Endothelial cell of umbilical vein (primary cell): ENCODE measurements around the gene SPINDOC. TPM values are rescaled to one million over a fixed set of nuclear protein-coding genes. Genes with fewer than 3 reads are reported as not detected.

ENCODE experiments used
- BruUV-seq: library from RNA; stranded (reverse); fragments of 400-500 nt; replicated peaks from 2 replicates; lab custom pipeline; 2021; lab: Mats Ljungman, UMichigan
- CTCF ChIA-PET: fragments of 300-600, 350-600 bp; sonication (Branson Sonifier 250); formaldehyde crosslinking; loops from one replicate; lab custom pipeline; 2021; ENCODE audit warnings: antibody characterized with exemption, inconsistent platforms; lab: Charles Lee
- POLR2A ChIA-PET: fragments of 300-600, 350-600 bp; sonication (Branson Sonifier 250); formaldehyde crosslinking; loops from one replicate; lab custom pipeline; 2021; ENCODE audit warnings: antibody characterized with exemption, inconsistent platforms; lab: Charles Lee
- DNase-seq: peaks from one replicate; pipeline ENCODE4 v3.0.0-alpha.2; 2011; ENCODE audit warnings: low read depth, low spot score
- FAIRE-seq: peaks from 2 replicates; lab custom pipeline; 2011; peaks lifted over from hg19 to GRCh38; lab: Jason Lieb, UNC
- H2AFZ ChIP-seq: 2 replicates; pipeline ENCODE4 v1.6.0; 2012; ENCODE audit warnings: low read depth, low read length, control low read depth, inconsistent platforms
- H3K27ac ChIP-seq: 2 replicates; pipeline ENCODE4 v1.5.1; 2011; ENCODE audit warnings: low read depth, mild to moderate bottlenecking, control low read depth, low read length, moderate library complexity; ENCODE audit not compliant: insufficient read depth
- H3K27me3 ChIP-seq, 2 experiments: 2 replicates each; pipeline versions ENCODE4 v1.6.0 to v1.6.1; 2011; ENCODE audit warnings: low read length in 2 of 2, mixed read lengths in 1 of 2; ENCODE audit not compliant: control insufficient read depth in 2 of 2, insufficient read depth in 2 of 2
- H3K36me3 ChIP-seq, 2 experiments: 2 replicates in 1 of 2; 3 replicates in 1 of 2; pipeline ENCODE4 v1.5.1; 2011; ENCODE audit warnings: low read length in 2 of 2, mild to moderate bottlenecking in 1 of 2, moderate library complexity in 1 of 2; ENCODE audit not compliant: control insufficient read depth in 2 of 2, insufficient read depth in 2 of 2; ENCODE audit errors: extremely low read depth in 1 of 2
- H3K4me1 ChIP-seq: 3 replicates; pipeline ENCODE4 v1.5.1; 2011; ENCODE audit warnings: mild to moderate bottlenecking, low read length; ENCODE audit not compliant: control insufficient read depth, insufficient read depth; ENCODE audit errors: extremely low read depth
- H3K4me2 ChIP-seq: 2 replicates; pipeline ENCODE4 v1.6.1; 2011; ENCODE audit warnings: low read length, control low read depth, mixed read lengths; ENCODE audit not compliant: insufficient read depth
- H3K4me3 ChIP-seq, 3 experiments: fragments of 200-600 bp in 1 of 3; sonication (generic), shearing (Covaris generic) in 1 of 3; replicated peaks in 1 of 3; 2 replicates each; pipeline ENCODE4 v1.5.1; 2011 to 2016; ENCODE audit warnings: control low read depth in 3 of 3, low read length in 3 of 3, mild to moderate bottlenecking in 2 of 3, inconsistent platforms in 1 of 3, low read depth in 1 of 3, moderate library complexity in 1 of 3; ENCODE audit not compliant: insufficient read depth in 1 of 3
- H3K79me2 ChIP-seq: 2 replicates; pipeline ENCODE4 v1.6.0; 2012; ENCODE audit warnings: low read length, inconsistent platforms; ENCODE audit not compliant: control insufficient read depth, insufficient read depth
- H3K9ac ChIP-seq: replicated peaks from 2 replicates; pipeline ENCODE3; 2011; ENCODE audit warnings: low read length, control low read depth; ENCODE audit not compliant: insufficient read depth; ENCODE audit errors: extremely low read depth
- H3K9me1 ChIP-seq: replicated peaks from 3 replicates; pipeline ENCODE4 v1.6.0; 2011; ENCODE audit warnings: mild to moderate bottlenecking, low read length; ENCODE audit not compliant: control insufficient read depth, insufficient read depth; ENCODE audit errors: extremely low read depth
- H3K9me3 ChIP-seq: replicated peaks from 2 replicates; pipeline ENCODE4 v1.5.1; 2012; ENCODE audit warnings: low read length, inconsistent platforms; ENCODE audit not compliant: control insufficient read depth, insufficient read depth
- H4K20me1 ChIP-seq: replicated peaks from 2 replicates; pipeline ENCODE3; 2011; ENCODE audit warnings: mild to moderate bottlenecking, low read length; ENCODE audit not compliant: control insufficient read depth, insufficient read depth; ENCODE audit errors: extremely low read depth
- EZH2 ChIP-seq: IDR thresholded peaks from 2 replicates; pipeline ENCODE4 v1.6.1; 2012; ENCODE audit warnings: borderline replicate concordance, low read depth, mild to moderate bottlenecking, moderate library complexity, low read length, inconsistent platforms; ENCODE audit not compliant: severe bottlenecking
- FOS ChIP-seq: IDR thresholded peaks from 2 replicates; pipeline ENCODE4 v1.6.1; 2011; ENCODE audit warnings: mild to moderate bottlenecking, low read length, moderate library complexity, borderline replicate concordance; ENCODE audit not compliant: insufficient read depth
- GATA2 ChIP-seq: IDR thresholded peaks from 2 replicates; pipeline ENCODE4 v1.7.0; 2011; ENCODE audit warnings: low read depth, mild to moderate bottlenecking, moderate library complexity, mixed read lengths, low read length; ENCODE audit not compliant: insufficient read length, insufficient read depth
- JUN ChIP-seq: IDR thresholded peaks from 2 replicates; pipeline ENCODE4 v1.6.1; 2011; ENCODE audit warnings: borderline replicate concordance, low read depth; ENCODE audit not compliant: insufficient read length, insufficient read depth
- MYC ChIP-seq: IDR thresholded peaks from one replicate; pipeline ENCODE4 v1.6.1; 2011; ENCODE audit warnings: mild to moderate bottlenecking, low read depth, low read length
- POLR2A ChIP-seq: IDR thresholded peaks from 2 replicates; pipeline ENCODE4 v1.6.1; 2012; ENCODE audit warnings: low read depth, mild to moderate bottlenecking, control low read depth, low read length
- POLR2AphosphoS5 ChIP-seq: IDR thresholded peaks from 2 replicates; pipeline ENCODE4 v1.6.1; 2012; ENCODE audit warnings: low read depth, mild to moderate bottlenecking, control low read depth, low read length, moderate library complexity; ENCODE audit not compliant: insufficient read depth
- dilution Hi-C: fragments of 300-500 bp; cut with MboI; formaldehyde crosslinking; loops from one replicate; pipeline ENCODE4 v1.15.0; 2019; ENCODE audit warnings: low sequenced_read_pairs; ENCODE audit not compliant: extremely low pct_ligation_motif_present
- intact Hi-C: fragments of 100-400 bp; cut with micrococcal nuclease; formaldehyde crosslinking; loops from one replicate; pipeline ENCODE4 v1.10.0; 2022
- polyA plus RNA-seq, 4 experiments: library from polyadenylated mRNA; depleted of rRNA in 3 of 4; stranded (reverse) in 3 of 4; unstranded in 1 of 4; fragments of >200 nt; gene quantifications; 2 replicates each; pipeline versions ENCODE4 v1.2.1 to v1.2.3, GENCODE V29; 2011 to 2012; ENCODE audit warnings: missing spikeins in 1 of 4
- total RNA-seq: library from RNA; stranded (reverse); gene quantifications from 2 replicates; pipeline ENCODE4 v1.2.3, GENCODE V29; 2021
- TF ChIP-seq, protein P1 (sequence below), 2 donors: IDR thresholded peaks; 1 replicate in 1 of 2; 2 replicates in 1 of 2; pipeline ENCODE4 v1.5.1; 2011; ENCODE audit warnings: low read length in 2 of 2, mild to moderate bottlenecking in 2 of 2, moderate library complexity in 2 of 2, control low read depth in 1 of 2, inconsistent platforms in 1 of 2, low read depth in 1 of 2; ENCODE audit not compliant: insufficient read depth in 1 of 2; ENCODE audit errors: extremely low read depth in 1 of 2
- TF ChIP-seq, protein P2 (sequence below): IDR thresholded peaks from 2 replicates; pipeline ENCODE4 v1.6.1; 2011; ENCODE audit not compliant: insufficient read depth, insufficient read length

Gene SPINDOC
- total and polyA plus RNA-seq, 2 donors (not counting 3 experiments of a cell fraction or from before 2014, with no cell fraction given) = 29.4 to 54.5 TPM

DNA sequence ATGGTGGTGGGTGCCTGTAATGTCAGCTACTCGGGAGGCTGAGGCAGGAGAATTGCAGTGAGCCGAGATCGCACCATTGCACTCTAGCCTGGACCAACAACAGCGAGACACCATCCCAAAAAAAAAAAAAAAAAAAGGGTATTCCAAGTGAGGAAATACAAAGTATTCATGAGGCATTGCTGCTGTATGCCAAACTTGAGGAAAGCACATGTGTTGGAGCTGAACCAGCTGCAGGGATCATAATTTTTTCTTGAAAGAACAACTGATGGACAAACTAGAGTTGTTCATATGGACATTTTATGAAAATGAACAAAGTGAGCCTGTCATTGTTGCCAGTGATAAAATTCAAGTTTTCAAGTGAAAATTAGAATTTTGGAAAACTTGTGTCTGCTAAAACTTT is 41.4 kb downstream of the SPINDOC start:
- peaks cover 0 to 2% of the 10 kb centered on the region in 2 experiments for H3K36me3 ChIP-seq
- H3K9ac ChIP-seq = no peak overlapping the region
- dilution Hi-C loops = no loop called here
- FAIRE-seq (no peak), DNase-seq (no peak)
- H3K27ac ChIP-seq = no peak overlapping the region
- H3K9me1 ChIP-seq = no peaks in the 10 kb centered on the region
- no peak overlapping the region for H3K4me3 ChIP-seq
- TF ChIP-seq GATA2 = no peak
- TF ChIP-seq POLR2AphosphoS5 = no peak
- no peak for TF ChIP-seq FOS
- H3K27me3 ChIP-seq = no peaks in the 10 kb centered on the region
- POLR2A ChIA-PET = no interaction called here
- H2AFZ ChIP-seq = no peak overlapping the region
- H3K4me1 ChIP-seq = peaks cover 11% of the 10 kb centered on the region
- no peak overlapping the region for H3K4me2 ChIP-seq
- peaks cover 4% of the 10 kb centered on the region for H4K20me1 ChIP-seq
- CTCF ChIA-PET = no interaction called here
- intact Hi-C loops = no loop called here
- peaks cover 63% of the 10 kb centered on the region for H3K79me2 ChIP-seq
- H3K9me3 ChIP-seq = no peaks in the 10 kb centered on the region
- no TSS peak for BruUV-seq

DNA sequence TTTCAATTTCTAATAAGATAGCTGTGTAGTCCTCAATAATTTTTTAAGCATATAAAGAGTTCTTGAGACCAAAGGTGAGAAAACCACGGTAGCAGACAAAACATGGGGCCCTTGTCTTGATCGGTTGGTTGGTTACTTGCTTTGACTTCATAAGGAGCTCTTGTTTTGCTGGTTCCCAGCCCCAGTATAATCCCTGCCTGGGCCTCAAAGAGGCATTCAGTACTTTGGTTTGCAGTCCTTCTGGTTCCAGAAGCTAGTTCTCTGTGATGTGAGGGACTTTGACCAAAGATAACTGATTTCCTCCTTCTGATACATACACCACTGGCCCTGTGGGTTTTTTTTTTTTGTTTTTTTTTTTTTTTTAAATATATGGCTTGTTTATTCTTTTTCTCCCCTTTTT is 42.7 kb downstream of the SPINDOC start:
- Histone ChIP-seq H3K4me3 (no peak overlapping the region), H3K27me3 (no peaks in the 10 kb centered on the region), H3K9me1 (no peaks in the 10 kb centered on the region), H3K79me2 (peaks cover 60% of the 10 kb centered on the region), H3K4me2 (no peak overlapping the region), H2AFZ (no peak overlapping the region), H4K20me1 (peaks cover 4% of the 10 kb centered on the region), H3K36me3 (peaks cover 0 to 2% of the 10 kb centered on the region in 2 experiments), H3K4me1 (peaks cover 11% of the 10 kb centered on the region), H3K9me3 (no peaks in the 10 kb centered on the region), H3K9ac (no peak overlapping the region), H3K27ac (no peak overlapping the region)
- DNase-seq = no peak
- CTCF ChIA-PET = interaction anchor here (0.7 to 1.2 kb wide), 3 partner anchors 16 to 36 kb away, joined by 3 to 4 read pairs (median 3); no protein-coding TSS in a partner anchor
- BruUV-seq = no TSS peak
- no peak for FAIRE-seq
- dilution Hi-C loops = no loop called here
- intact Hi-C loops = no loop called here
- POLR2A ChIA-PET = no interaction called here
- TF ChIP-seq POLR2A (no peak), GATA2 (no peak), FOS (no peak), POLR2AphosphoS5 (no peak), MYC (no peak), JUN (no peak), EZH2 (no peak)
- TF ChIP-seq, protein P1, sequence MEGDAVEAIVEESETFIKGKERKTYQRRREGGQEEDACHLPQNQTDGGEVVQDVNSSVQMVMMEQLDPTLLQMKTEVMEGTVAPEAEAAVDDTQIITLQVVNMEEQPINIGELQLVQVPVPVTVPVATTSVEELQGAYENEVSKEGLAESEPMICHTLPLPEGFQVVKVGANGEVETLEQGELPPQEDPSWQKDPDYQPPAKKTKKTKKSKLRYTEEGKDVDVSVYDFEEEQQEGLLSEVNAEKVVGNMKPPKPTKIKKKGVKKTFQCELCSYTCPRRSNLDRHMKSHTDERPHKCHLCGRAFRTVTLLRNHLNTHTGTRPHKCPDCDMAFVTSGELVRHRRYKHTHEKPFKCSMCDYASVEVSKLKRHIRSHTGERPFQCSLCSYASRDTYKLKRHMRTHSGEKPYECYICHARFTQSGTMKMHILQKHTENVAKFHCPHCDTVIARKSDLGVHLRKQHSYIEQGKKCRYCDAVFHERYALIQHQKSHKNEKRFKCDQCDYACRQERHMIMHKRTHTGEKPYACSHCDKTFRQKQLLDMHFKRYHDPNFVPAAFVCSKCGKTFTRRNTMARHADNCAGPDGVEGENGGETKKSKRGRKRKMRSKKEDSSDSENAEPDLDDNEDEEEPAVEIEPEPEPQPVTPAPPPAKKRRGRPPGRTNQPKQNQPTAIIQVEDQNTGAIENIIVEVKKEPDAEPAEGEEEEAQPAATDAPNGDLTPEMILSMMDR (IDR thresholded peaks at IDR 0.05; ENCODE audit: extremely low read depth in 1 of 2, insufficient read depth in 1 of 2, low read depth in 1 of 2, low read length in 2 of 2) = no peak
- TF ChIP-seq, protein P2, sequence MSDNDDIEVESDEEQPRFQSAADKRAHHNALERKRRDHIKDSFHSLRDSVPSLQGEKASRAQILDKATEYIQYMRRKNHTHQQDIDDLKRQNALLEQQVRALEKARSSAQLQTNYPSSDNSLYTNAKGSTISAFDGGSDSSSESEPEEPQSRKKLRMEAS = no peak
